T follicular helper cell (primary cell): ENCODE measurements around the gene SDHAF2.
A peak's percentile ranks its signal among the peaks of the same experiment; 100 is the strongest.
"Not testable (repeated sequence)": the region's sequence is repeated elsewhere in the genome, so short reads cannot be mapped to it uniquely, and the experiment has no call there.

Source experiments
- DNase-seq: peaks from one replicate; pipeline ENCODE4 v3.0.0-alpha.2; 2020; ENCODE audit warnings: low read depth
- total RNA-seq, 2 experiments: gene quantifications; one replicate each; lab custom pipeline; 2026; lab: John Stamatoyannopoulos, UW

The SDHAF2 gene
- total RNA-seq = 9.4 to 10.3 reads per million in 2 experiments

GRCh38 chr11:61429691-61430582 lies at the start of gene SDHAF2, which contains the start of gene CPSF7:
TSS of gene SDHAF2 (plus strand) at chr11:61430124. CDS start at chr11:61430147, 23 bp downstream.
TSS of gene CPSF7 (minus strand) at chr11:61429975. CDS start at chr11:61429235, 740 bp downstream.
- DNase-seq = peak; percentile 95

- no peak for DNase-seq
Observed at GRCh38 chr11:61380884-61381283, 49.0 kb upstream of the SDHAF2 start.

DNA sequence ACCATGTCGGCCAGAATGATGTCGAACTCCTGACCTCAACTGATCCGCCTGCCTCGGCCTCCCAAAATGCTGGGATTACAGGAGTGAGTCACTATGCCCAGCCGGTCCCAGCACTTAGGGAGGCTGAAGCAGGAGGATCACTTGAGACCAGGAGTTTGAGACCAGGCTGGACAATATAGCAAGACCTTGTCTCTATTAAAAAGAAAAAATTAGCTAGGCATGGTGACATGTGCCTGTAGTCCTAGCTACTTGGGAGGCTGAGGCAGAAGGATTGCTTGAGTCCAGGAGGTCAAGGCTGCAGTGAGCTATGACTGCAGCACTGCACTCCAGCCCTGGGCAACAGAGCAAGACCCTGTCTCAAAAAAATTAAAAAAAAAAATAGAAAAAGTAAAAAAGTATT lies 46.1 kb upstream of the SDHAF2 start:
- not testable (repeated sequence) for DNase-seq

DNA sequence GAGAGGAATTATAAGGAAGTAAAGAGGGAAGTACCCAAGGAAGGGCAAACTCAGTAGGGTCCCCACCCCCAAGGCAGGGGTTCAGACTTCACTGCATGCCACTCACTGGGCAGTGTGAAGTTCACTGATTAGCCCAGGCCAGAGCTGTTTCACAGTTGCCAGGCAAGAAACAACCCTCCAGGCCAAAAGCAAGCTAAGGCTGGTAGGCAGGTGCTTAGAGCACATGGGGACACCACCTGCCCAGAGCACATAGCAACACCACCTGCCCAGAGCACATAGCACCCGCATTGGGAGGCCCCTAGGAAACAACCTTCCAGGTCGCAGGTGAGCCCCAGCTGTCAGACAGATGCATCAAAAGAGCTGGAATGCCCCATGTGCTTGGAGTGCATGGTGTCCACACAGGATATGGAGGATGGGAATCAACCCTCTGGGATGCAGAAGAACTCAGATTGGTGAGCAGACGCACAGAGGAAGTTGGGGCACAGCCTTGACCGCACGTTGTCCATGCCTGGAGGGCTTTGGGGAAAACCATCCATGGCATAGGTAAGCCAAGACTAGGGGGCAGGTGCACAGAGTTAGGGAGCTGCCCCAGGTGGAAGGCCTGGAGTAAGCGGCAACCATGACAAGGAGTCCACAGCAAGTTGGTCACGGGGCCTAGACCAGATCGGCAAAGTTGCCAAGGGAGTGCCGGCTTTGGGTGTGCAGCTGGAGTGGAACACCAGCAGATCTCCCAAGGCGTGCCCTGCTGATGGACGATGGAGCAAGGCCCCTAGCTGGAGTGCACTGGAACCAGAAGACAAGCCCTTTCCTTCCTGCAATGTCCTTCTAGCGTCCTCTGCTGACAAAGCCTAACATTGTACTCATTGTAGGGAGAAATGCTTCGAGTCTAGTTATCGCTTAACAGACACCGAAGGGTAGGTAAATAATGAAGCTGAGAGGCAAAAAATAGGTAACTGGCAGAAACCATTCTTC lies 45.4 kb upstream of the SDHAF2 start:
- DNase-seq = no peak

GRCh38 chr11:61390161-61390560 lies 39.8 kb upstream of the SDHAF2 start:
- no peak for DNase-seq

GRCh38 chr11:61392981-61393595 lies 36.8 kb upstream of the SDHAF2 start:
- no peak for DNase-seq

- DNase-seq = no peak
Observed at GRCh38 chr11:61401173-61401572, 28.8 kb upstream of the SDHAF2 start.

DNA sequence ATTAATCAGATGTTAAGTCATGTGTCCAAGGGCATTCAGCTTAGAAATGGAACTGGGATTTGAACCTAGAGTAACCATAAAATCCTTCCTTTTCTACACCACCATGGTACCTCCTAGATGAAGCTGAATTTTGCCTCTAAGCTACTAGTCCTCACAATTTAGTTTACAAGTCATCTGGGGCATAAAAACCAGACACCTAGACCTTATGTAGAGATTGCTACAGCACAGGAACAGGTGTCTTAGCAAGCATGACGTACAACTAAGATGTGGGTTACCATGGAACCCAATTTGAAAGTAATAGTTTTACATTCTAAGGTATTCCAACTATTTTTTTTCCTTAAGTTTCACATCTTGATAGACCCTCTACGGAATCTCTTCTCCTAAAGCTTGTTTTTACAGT lies 28.4 kb upstream of the SDHAF2 start:
- DNase-seq = no peak

DNA sequence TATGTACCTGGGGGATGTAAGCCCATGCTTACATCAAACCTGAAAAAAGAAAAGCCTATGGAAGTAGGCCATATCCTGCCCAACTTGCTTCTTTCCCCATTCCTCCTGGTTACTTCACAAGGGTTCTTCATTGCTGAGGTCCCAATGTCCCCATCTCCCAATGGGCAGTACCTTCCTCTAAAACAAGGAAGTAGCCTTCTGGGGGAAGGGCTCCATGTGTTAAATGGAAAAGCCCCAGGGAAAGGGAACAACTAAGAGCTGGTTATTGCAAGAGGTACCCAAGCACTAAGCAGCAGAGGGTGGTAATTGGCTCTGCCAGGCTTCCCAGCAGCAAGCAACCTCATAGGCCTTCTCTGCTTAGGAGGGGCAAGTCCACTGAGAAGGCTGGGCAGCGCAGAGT lies 26.3 kb upstream of the SDHAF2 start:
- DNase-seq = no peak

DNA sequence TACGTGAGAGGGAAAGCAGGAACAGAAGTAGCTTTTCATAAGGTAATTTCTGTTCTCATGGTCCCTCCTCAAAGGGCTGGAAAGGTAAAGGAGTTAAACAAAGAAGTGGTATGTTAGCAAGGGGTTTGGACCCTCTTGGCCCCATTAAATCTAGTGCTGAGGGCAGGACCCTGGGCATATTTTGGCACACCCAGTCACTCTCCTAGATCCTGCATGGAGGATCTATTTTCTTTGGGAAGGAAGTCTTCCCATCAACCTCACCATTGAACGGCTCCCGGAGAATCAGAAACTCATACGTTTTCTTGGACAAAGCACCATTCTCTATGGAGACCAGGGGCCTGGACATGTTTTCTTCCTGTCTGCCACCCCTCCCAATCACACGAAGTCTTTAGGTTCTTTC lies 25.8 kb upstream of the SDHAF2 start:
- no peak for DNase-seq

GRCh38 chr11:61404641-61405040 lies 25.3 kb upstream of the SDHAF2 start:
- DNase-seq = no peak

GRCh38 chr11:61406067-61406466 lies 23.9 kb upstream of the SDHAF2 start:
- DNase-seq = no peak

GRCh38 chr11:61406991-61407728 lies 22.8 kb upstream of the SDHAF2 start:
- DNase-seq = no peak

DNA sequence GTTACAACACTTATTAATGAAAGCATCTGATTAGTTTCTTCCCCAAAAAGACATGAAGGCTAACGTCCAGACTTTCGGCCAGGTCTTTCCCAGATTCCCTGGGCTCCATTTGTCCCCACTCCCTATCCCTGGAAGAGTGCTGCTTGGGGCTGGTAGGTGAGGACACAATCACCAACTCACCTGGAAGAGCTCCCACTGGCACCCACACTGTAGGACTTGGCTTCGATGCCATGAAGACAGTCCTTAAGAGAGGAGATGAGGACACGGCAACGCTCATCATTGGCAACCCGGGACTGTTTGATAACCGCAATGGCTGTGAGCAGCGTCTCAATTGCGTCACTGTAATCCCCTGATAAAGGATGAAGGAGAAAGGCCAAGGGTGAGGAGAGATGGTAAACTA lies 18.3 kb upstream of the SDHAF2 start:
- no peak for DNase-seq

DNA sequence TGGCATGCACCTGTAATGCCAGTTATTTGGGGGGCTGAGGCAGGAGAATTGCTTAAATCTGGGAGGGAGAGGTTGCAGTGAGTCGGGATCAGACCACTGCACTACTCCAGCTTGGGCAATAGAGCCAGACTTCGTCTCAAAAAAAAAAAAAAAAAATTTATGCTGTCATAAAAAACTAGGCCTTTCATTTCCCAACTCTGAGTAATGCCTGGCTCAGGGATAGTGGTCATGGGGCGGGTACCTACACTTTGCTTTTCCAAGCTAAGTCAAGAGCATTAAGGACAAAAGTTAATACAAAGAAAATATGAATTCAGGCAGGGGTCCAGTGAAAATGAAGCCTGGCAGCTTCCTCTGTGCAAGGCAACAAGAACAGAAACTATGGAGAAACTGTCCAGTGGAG lies 16.4 kb upstream of the SDHAF2 start:
- DNase-seq = no peak

DNA sequence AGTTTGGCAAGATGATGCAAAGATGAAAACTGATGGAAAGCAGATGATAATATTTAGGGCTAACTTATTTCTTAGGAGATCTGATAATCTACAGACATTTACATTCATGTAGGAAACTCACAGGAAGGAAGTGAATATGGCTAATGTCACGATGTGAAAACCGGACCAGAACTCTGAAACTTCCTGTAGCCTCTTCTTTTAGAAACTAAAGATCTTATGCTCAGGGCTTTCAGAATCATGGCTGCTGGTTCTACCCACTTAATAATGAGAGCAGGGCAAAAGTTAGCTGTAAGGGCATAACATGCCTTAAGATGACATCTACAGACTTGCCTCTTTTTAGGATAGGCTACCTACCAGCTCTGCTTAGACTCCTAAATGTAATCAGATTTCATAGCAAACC lies 15.4 kb upstream of the SDHAF2 start:
- no peak for DNase-seq

- no peak for DNase-seq
Observed at GRCh38 chr11:61415381-61415780, 14.5 kb upstream of the SDHAF2 start.

DNA sequence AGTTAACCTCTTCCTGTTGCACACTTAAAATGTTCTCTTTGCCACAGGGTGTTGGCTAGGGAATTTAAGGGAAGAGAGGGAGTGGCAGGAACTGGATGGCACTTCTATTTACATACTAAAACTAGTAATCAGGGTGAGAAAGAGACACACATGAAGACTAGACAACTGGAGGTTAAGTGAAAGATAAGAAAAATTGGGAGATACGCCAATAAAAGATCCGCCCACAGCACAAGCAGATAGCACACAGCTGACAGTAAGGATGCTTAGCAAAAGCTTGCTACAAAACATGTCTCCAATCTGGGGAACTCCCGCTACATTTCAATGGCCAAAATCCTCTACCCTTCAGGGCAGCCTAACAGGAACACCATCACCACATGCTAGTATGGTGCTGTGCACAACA lies 13.0 kb upstream of the SDHAF2 start:
- DNase-seq = no peak

DNA sequence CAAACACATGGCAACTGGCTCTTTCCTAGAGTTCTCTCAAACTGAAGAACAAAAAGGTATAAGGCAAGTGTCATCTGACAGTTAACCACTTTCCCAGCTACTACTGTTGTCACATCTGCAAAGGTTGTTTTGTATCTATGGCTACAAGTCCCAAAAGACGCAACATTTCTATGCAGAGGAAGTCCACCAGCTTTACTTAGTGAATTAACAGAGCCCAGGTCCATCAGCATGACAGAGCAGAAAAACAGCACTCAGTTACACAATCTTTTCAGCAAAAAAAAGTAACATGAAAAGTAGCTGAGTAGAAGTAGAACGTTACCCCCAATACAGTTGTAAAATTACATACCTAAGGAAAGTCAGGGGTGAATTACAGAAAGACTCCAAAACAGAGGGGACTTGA lies 12.3 kb upstream of the SDHAF2 start:
- no peak for DNase-seq

DNA sequence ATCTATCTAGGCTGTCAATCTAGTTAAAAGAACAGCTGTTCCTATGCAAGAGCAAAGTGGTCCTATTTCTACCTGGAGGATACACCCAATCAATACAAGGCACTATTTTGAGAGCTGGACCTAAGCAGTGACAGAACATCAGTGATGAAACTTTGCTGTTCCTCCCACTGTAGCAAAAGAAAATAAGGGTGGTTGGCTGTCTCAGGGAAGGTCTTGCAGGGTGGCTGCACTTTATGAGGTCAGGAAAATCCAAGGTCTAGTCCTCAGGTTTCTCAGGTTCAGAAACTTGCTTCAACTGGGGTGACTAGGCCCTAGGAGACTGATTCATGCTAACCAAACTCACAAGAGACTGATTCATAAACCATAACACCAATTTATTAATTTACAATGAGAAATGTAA lies 11.8 kb upstream of the SDHAF2 start:
- no peak for DNase-seq

DNA sequence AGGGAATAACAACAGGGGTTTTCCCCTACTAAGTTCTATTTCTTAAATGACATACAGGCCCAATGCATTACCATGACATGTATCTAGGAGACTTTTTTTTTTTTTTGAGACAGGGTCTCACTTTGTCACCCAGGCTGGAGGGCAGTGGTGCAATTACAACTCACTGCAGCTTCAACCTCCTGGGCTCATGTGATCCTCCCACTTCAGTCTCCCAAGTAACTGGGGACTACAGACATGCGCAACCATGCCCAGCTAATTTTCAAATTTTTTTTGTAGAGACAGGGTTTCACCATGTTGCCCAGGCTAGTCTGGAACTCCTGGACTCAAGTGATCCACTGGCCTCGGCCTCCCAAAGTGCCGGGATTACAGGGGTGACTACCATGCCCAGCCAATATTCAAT lies 7.7 kb upstream of the SDHAF2 start:
- DNase-seq = no peak
